Cerebellar cortex (tissue), 1 donor: ENCODE results near the gene STARD5.

Experiments
- DNase-seq: peaks from one replicate; pipeline ENCODE4 v3.0.0-alpha.2; 2015; ENCODE audit warnings: low spot score

The STARD5 gene

DNA sequence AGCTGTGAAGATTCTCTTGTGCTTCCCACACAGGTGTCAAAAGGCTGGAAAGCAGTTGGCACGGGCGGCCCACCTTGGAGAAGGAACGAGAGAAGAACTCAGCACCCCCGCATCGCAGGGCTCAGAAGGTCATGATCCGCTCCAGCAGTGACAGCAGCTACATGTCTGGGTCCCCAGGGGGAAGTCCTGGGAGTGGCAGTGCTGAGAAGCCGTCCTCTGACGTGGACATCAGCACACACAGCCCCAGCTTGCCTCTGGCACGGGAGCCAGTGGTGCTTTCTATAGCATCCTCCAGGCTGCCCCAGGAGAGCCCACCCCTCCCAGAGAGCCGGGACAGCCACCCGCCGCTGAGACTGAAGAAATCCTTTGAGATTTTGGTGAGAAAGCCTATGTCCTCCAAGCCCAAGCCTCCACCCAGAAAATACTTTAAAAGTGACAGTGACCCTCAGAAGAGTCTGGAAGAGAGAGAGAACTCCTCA is 31.4 kb downstream of the STARD5 start:
- no peak for DNase-seq

DNA sequence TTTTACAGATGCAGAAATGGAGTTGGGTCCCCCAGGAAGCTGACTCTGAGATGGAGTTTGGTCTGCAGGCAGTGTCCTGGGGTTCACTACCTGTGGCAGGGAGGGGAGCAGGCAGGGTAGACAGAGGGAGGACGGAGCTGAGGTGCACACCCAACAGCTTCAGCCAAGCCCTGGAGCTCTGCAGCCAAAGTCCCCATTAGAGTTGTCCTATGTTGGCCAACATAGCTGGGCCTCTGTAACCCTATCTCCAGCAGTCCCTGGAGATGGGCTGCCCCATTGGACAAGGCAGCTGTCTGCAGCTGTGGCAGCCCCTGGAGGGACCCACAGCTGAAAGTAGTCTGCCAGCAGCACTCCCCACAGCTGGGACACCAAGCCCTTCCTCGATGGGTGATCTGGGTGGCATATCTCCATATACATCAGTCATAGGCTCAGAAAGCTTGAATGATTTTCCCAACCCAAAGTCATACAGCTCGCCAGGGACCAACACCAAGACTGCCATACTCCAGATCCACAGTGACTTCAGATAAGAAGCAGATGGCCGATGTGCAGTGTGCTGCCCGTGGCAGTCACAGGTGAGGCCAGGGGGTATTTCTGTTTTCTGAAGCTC is 31.9 kb downstream of the STARD5 start:
- DNase-seq: no peak

DNA sequence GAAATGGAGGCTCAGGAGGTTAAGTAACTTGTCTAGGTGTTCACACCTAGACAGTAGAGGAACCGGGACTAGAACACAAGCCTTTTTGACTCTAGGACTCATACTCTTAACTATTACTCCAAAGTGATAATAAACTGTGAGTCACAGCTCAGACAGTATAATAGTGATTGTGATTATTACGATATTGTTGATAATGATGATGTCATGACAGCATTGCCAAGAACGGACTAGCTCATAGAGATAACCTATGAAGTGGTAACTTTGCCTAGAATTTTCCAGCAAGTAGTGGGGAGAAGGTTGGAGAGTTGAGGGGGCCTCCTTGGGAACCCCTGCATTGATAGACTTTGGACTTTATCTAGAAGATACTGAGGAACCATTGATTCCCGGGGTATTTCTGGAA is 34.0 kb downstream of the STARD5 start:
- DNase-seq: no peak

- no peak for DNase-seq
Observed at GRCh38 chr15:81288616-81289015, 35.3 kb downstream of the STARD5 start.

GRCh38 chr15:81288040-81288439 is 35.9 kb downstream of the STARD5 start:
- DNase-seq: peak; percentile 55

GRCh38 chr15:81286621-81287121 is 37.3 kb downstream of the STARD5 start:
- no peak for DNase-seq

DNA sequence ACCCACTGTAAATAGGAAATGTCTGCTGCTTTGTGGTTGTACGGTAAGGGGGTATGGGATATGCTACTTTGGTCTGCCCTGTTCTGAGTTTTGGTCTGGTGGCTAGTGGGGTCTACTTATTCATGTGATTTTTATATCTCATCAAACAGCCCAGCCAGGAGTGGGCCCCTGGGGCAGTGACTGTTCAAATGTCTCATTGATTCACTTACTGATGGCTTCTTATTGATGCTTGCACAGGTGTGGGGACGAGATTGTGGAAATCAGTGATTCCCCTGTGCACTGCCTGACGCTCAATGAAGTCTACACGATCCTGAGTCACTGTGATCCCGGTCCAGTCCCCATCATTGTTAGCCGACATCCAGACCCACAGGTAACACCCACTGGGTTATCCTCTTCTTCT is 38.5 kb downstream of the STARD5 start:
- no peak for DNase-seq

DNA sequence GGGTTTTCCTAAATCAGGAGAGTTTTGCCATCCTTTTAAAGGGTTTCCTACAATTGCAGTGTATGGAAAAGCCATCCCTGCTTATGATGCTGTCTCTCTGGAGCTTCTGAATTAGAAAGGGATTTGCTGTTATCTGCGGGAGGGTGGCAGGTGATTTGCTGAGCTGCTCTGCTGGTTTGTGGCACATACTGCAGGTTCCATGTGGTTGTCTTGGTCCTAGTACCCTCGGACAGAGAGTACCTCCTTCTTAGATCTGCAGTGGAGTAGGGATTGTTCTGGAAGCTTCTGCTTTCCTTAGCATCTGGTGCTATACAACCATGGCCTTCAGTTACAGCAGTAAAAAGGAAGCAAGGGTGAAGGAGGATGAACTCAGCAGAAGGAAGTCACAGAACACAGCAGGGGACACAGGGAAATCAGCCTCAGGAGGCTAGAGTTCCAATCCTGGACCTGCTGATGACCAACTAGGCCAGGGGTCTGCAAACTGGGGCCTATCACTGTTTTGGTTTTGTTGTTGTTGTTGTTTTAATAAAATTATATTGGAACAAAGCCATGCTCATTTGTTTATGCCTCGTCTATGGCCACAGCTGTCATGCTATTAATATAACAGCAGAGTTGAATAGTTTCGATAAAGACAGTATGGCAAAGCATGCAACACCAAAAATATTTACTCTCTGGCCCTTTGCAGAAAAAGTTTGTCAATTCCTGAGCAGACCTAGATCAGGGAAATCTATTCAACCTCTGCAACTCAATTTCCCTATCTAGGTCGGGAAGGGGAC is 39.5 kb downstream of the STARD5 start:
- DNase-seq: no peak

DNA sequence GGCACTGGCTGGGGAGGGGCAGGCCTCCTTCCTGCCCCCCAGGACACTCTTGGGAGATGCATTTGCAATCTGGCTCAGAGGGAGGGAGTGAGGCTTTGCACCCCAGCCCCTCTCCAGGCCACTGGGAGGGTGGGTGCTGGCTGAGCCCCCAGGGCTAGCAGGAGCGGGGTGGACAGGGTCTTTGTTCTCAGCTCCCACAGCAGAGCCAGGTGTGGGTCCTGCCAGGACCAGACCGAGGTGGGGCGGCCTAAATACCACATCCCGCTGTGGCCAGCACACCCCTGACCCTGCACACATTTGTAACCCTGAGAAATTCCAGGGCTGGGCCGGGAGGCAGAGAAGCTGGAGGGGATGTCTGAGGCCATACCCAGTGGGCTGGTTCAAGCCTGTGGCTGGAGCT is 41.0 kb downstream of the STARD5 start:
- no peak for DNase-seq

DNA sequence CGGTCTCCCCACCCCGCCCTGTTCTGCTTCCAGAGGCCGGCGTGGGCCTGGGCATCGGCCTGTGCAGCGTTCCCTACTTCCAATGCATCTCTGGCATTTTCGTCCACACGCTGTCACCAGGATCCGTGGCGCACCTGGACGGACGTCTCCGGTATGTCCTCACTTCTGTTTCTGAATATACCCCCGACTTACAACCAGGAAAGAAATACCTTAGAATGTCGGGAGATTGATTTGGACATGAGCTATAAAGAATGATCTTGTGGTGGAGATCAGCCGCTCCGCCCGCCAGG is 41.4 kb downstream of the STARD5 start:
- no peak for DNase-seq

DNA sequence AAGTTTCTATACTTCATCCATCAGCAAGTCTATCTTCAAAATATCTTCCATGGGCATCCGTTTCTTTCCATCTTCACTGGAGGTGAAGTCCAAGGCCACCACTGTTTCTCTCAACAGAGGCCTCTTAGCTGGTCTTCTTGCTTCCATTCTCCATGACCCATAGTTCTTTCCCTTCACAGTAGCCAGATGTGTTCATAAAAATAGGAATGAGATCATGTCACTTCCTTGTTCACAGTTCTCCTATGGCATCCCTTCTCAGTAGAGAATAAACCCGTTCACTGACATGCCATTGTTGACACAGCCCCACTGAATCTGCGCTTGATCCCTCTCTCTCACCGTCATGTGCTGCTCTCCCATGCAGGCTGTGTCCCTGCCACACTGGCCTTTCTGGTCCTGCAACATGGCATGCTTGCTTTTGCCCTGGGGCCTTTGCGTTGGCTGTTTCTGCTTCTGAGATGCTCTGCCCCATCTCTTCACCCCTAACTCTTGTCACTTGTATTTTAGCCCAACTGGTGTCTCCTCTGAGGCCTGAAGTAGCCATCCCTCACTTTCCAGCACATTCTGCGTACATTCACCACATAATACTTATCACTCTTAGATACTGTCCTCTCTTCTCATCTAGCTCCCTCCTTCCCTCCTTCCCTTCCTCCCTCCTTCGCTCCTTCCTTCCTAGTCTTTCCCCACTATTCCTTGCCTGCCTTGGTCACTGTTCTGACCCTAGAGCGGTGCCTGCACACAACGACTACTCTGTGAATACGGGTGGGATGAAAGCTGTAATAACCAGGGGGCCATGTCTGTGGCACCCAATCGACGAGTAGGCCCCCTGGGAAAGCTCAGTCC is 42.0 kb downstream of the STARD5 start:
- no peak for DNase-seq

- no peak for DNase-seq
Observed at GRCh38 chr15:81281456-81281735, 42.5 kb downstream of the STARD5 start.

GRCh38 chr15:81280696-81281455 is 43.1 kb downstream of the STARD5 start:
- DNase-seq: peak; percentile 61

DNA sequence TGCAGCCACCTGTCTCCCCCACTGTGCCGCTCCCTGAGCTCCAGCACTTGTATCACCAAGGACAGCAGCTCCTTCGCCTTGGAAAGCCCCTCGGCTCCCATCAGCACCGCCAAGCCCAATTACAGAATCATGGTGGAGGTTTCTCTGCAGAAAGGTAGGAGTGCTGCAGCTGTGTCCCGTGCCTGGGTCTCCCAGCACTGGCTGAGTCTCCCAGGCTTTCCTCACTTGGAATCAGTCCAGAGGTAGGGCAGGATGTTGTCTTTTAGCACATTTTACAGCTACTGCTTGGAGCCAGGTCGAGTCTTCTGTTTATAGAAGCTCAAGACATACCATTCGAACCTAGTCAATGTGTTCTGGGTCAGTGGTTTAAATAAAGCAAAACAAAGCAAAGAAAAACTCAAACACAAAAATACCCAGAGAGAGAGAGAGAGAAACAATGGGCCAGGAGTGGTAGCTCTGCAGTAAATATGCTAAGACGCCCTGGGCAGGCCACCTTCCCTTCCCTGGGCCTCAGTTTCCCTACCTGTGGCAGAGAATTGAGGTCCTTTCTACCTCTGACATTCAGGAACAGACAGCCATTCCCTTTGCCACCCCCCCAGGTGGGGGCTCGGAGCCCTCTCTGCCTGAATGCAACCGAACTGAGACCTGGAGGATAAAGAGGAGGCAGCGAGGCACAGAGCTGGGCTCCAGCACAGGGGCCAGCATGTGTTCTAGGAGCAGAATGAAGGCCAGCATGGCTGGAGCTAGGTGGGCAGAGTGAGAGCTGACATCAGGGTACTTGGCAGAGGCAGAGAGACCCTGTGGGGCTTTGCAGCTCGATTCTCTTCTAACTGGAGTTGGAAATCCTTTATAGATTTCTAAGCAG is 44.1 kb downstream of the STARD5 start:
- no peak for DNase-seq

- DNase-seq: no peak
Observed at GRCh38 chr15:81278306-81279029, 45.5 kb downstream of the STARD5 start.

GRCh38 chr15:81277851-81278250 is 46.1 kb downstream of the STARD5 start:
- DNase-seq: no peak

- no peak for DNase-seq
Observed at GRCh38 chr15:81276967-81277366, 47.0 kb downstream of the STARD5 start.

DNA sequence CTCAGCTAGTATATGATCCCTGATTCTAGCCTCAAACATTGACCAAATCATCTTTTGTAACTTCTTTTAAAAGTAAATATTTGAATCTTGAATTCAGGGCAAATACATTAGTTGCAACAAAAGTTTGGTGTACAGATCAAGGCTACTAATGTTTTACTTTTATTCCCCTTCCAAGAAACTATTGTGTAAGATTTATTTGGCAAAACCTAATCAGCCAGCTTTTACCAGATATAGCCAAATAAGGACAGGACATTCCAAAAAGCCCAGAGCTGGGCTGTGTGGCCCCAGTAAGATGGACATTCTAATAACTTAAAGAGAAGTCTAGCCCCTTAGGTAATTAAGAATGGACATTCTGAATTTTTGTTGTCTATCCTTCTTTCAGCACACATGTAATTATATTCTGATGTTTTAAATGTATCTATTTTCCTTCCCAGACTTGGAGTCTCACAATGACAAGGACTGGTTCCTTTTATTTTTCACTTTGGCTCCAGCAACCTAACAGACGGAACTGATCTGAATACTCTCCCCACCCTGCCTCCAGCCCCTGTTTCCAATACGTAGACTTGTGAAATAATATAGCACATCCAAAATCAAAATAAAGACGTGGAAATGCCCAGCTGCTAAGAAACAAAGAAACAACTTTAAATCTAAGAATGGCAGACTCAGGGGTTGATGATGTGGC is 48.1 kb downstream of the STARD5 start:
- DNase-seq: no peak

DNA sequence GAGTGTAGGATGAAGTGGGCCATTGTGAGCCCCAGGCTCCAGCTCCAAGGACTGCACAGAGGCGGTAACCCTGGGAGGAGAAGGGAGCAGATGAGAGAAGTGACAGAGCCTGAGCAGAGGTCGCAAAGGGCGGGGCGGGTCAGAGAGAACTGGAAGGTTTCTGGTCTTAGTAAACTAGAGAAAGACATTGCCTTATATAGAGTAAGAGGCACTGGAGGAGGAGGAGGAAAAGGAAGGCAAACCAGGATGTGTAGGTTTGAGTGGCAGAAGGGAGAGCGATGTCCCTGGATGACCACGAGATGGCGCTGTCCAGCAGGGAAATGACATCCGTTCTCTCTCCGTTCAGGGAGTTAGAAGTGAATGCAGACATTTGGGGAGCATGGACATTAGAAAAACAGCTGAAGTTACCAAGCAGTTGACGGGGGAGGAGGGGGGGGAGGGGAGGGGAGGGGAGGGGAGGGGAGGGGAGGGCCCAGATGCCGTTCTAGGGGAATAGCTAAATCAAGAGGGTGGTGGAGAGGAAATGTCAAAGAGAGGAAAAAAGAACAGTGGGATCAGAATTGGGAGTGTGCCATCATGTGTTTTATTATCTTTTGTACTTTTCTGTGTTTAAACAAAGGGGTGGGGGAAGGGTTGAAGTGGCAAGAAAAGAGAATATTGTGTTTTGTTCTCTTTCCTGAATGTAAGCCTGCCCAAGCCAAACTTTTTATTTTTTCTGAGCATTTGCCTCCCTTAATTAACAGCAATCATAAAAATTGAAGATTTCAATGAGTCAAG is 48.8 kb downstream of the STARD5 start:
- DNase-seq: peak; percentile 90
